ENCODE measurements around the gene PTPRN2.

Gene PTPRN2

DNA sequence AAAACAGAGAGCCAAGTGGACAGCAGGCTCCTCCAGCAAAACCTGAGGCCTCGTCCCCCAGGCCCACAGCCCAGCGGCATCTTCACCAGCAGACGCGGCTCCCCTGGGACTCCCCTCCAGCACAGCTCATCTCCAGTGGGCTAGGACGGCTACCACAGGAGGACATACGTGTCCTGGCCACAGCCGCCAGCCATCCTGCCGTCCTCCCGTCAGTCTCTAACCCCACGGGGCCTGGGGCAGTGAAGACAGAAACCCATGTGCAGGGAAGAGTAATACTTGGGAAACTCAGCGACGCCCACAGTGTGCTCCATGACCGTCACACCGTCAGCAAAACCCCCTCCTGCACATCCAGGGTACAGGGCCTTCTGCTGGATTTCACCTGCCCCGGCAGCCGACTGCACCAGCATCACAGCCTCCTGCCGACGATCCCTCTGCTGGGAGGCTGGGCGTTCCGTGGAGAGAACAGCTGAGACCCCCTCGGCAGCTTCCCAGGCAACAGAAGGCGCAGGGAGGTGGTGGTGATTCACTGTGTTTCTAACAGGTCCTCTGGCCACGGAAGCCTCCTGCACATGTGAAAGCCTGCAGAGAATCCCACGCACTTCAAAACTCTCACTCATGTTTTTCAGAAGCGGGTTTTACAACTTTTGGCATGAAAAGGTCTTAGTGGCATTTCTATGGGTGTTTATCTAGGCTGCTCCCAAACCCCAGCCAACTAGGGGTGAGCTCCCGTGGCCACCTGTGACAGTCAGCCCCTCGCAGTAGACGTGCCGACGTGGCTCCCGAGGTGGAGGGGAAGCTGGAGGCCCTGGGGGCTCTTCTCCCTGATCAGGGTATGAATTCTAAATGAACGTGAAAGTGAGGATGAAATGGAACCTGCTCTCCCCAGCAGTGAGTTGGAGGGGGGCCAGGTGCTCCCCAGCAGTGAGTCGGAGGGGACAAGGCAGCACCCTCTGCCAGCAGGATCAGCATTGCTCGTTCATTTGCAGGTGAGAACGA lies 513.5 kb downstream of the PTPRN2 start:
- DNase-seq: no peak

DNA sequence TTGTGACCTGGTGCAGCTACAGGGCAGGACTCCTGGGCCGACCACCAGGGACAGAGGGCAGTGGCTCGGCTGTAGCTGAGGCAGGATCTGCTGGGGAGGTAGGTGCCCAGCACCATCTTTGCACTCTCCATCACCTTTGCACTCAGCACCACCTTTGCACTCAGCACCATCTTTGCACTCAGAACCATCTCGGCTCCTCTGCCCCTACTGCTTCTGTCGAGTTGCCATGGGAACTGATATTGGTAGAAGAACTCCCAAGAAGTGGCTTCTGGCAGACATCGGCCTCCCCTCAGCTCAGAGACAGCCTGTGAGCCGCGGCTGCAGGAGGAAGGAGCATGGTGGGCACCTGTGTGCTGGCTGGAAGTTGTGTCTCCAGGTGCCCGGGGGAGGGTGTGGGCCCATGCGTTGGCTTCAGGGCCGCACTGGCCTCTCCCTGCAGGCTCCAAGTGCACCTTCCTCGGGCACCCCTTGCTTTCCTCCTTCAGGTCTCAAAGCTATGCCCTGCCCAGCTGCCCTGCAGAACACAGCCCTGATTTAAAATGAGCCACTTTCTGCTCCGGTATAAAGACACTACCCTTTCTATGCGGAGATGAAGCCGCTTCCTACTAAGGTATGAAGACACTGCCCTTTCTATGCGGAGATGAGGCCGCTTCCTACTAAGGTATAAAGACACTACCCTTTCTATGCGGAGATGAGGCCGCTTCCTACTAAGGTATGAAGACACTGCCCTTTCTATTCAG lies 514.5 kb downstream of the PTPRN2 start:
- DNase-seq: no peak

DNA sequence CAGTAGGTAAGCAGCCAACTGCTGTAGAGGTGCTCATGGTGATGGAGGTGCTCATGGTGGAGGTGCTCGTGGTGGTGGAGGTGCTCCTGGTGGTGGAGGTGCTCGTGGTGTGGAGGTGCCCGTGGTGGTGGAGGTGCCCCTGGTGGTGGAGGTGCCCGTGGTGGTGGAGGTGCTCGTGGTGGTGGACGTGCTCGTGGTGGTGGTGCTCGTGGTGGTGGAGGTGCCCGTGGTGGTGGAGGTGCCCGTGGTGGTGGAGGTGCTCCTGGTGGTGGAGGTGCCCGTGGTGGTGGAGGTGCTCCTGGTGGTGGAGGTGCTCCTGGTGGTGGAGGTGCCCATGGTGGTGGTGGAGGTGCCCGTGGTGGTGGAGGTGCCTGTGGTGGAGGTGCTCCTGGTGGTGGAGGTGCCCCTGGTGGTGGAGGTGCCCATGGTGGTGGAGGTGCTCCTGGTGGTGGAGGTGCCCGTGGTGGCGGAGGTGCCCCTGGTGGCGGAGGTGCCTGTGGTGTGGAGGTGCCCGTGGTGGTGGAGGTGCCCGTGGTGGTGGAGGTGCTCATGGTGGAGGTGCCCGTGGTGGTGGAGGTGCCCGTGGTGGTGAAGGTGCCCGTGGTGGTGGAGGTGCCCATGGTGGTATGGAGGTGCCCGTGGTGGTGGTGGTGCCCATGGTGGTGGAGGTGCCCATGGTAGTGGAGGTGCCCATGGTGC lies 517.3 kb downstream of the PTPRN2 start:
- DNase-seq: no peak

DNA sequence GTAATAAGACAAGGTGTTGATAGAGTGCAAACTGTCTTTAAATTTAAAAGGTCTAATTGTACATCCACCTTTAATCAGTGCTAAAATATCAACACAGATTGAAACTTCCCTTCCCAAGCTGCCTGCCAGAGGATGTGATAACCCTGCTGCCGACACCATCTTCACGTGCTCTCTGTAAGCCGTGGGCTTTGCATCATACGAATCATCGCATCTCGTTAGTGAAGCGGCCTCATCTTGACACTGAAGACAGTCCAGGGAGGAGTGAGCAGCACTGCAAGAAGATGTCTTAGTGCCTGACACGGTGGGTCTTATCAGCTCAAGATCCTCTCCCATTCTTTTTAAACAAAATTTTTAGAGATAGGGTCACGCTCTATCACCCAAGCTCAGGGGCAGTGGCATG lies 518.8 kb downstream of the PTPRN2 start:
- DNase-seq: no peak

DNA sequence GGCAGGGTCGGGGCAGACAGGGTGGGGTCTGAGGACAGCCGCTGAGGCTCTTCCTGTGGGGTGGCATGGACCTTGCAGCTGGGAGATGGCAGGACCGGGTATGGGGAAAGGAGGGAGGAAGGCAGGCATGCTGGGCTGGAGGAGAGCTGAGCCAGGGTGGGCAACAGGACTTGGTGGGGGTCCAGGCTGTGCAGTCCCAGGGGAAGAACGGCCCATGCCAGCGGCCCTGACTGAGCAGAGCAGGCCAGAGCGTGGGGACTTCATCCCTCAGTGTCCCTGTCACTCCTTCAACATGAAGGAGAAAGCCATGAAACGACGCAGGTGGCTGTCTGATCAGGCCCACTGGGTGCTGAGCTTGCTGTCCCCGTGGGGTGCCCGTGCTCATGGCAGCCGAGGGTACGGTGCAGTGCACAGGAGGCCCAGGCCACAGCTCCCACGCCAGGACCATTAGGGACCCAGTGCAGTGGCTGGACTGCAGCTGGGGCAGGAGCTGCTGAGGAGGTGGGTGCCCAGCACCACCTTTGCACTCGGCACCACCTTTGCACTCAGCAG lies 519.6 kb downstream of the PTPRN2 start:
- DNase-seq: no peak

DNA sequence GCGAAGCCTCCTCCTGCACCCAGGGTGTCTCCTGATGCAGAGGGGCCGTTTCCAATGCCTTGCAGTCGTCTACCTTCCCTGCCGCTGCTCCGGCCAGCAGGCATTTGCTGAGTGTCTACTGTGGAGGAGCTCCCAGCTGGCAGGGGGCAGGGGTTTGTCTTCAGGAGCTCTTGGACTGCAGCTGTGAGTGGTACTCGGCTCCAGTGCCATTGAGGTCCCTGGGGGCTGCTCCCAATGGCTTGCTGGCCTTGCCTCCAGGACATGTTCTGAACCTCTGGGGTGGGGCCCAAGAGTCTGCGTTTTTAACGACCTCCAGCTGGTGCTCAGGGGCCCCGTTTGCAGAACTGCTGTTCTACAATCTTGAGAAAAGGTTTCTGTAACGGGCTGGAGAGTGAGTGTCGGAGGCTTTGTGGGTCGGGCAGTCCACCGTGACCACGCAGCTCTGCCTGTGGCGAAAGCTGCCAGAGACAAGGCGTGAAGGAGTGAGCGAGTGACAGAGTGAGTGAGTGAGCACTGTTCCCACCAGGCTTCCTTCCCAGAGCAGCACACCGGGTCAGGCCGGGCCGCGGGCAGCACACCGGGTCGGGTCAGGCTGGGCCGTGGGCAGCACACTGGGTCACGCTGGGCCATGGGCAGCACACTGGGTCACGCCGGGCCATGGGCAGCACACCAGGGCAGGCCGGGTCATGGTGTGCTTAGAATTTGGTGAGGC lies 520.2 kb downstream of the PTPRN2 start:
- DNase-seq: no peak

DNA sequence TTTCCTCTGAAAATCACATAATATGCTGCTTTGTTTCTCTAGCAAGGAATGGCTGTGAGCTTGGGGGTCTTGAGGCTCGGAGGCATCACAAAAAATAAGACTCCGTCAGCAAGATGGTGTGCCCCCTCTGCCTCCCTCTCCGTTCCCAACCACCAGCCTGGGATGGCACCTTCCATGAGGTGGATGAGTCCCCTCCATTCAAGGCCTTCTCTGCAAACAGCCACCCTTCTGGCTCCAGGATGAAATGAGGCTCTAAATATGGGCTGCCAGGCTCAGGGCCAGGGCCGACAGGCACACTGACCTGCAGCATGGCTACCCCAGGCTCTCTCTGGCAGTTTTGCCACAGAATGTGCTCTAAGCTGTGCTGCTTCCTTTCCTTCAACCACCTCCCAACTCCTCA lies 521.5 kb downstream of the PTPRN2 start:
- no peak for DNase-seq

DNA sequence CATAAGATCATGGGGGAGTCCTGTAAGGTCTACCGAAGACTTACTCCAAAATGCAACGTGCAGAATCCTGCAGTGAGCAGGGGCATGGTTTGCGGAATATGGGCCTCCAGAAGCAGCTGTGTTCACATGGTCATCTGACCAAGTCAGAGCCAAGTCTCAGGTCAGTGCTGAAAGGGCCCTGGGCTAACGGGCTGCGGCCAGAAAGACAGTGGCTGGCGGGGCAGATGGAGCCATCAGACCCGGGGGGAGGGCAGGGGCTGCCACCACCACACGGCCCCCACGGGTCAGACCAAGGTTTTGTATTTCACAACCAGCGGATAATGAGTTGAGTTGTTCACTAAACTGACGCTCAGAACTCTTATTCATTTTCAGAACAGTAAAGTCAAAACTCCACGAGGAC lies 522.3 kb downstream of the PTPRN2 start:
- no peak for DNase-seq

DNA sequence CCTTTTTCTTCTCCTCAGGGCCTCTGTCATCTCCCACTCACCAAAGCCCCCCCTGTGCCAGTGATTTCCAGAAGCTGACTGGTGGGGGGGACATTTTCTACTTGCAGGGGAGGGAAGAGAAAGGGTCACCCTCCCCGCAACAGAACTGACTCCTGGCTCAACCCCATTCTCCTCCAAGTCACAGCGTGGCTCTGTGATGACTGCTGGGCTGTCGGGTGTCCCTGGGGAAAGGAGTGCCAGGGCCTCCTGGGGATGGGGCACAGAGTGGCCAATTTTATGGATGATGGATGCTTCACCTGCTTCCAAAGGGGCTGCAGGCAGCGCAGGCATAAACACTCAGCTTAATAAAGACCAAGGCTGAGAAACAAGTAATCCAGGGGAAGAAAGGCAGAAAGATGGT lies 523.0 kb downstream of the PTPRN2 start:
- DNase-seq: no peak

DNA sequence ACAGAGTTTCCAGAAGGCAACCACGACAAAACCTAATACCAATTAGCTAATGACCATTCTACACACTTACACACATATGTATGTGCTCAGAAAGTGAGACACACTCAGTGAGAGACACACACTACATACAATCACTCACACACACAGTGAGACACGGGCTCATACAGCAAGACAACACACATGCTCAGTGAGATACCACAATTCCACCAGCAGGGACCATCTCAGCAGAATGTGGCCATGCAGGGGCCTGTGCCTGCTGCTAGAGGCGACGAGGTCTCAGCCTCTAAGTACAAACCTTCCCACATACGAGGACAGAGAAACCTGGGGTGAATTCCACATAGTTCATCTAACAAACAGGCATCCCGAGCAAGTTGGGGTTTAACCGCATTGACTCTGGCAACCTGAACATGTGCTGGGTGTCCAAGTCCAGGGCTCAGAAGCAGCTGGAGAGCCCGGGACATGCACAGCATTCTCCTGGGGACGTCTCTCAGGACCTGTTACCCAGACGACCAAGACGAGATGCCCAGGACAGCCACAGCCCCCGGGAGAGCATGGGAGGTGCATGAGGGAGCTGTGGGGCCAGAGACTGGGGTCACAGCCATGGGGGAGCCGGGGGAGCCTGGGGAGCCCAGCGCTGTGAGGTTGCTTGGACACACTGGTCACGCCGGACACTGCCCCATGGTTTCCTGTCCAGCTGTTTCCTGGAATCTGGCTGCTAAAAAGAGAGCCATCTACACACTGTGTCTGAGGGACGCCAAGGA lies 523.6 kb downstream of the PTPRN2 start:
- DNase-seq: no peak

DNA sequence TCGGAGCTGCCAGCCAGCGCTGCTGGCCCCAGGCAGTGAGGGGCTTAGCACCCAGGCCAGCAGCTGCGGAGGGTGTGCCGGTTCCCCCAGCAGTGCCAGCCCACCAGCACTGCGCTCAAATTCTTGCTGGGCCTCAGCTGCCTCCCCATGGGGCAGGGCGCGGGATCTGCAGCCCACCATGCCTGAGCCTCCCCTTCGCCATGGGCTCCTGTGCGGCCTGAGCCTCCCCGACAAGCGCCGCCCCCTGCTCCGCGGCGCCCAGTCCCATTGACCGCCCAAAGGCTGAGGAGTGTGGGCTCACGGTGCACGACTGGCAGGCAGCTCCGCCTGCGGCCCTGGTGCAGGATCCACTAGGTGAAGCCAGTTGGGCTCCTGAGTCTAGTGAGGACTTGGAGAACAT lies 525.0 kb downstream of the PTPRN2 start:
- no peak for DNase-seq

DNA sequence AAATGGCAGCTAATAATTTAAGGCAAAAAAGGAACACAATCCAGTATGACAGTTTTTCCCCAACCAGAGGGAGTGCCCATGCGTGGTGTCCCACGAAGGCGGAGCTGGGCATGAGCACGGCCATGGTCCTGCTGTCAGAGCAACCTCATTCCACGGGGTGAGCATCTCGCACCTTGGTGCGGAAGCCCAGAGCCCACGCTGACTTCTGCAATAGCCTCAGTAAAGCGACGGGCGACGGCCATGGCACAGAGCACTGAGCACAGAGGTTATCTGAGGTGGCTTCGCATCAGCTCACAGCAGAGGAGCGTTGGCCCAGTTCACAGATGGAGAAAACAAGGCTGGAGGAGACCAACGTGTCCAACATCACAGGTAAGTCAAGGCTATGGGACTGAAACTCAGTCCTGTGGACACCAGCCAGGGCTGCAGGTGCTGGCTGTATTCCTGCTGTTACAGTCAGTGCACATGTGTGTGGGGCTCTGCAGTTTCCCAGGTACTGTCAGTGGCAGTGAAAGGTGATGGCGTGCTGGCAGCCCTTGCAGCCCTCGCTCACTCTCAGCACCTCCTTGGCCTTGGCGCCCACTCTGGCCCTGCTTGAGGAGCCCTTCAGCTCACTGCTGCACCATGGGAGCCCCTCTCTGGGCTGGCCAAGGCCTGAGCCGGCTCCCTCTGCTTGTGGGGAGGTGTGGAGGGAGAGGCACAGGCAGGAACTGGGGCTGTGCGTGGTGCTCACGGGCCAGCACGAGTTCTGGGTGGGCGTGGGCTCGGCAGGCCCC lies 525.6 kb downstream of the PTPRN2 start:
- DNase-seq: no peak

DNA sequence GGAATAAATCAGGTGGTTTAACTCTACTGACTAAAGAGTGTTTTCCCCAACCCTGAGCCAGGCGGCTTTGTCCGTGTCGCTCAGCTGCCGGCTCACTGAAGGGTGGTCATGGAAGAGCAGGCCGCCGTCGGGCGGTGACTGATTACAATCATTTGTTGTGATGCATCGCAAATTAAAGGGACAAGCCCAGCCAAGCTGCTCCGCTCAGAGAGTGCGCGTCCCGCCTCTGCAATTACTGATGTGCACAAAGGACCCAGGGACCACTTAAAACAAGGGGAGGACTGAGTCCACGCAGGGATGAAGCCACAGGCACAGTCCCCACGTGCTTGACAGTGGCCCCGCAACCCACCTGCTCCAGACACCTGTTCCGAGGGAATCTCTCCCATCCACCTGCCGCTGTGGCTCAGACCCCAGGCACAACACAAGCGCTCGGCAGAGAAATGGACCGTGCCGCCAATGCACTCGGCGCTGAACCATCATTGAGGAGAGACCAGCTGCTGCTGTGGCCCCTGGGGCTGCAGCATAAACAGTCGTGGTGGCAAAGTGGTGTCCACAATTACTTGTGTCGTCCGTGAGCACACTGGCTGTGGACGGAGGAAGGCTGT lies 526.5 kb downstream of the PTPRN2 start:
- DNase-seq: no peak

DNA sequence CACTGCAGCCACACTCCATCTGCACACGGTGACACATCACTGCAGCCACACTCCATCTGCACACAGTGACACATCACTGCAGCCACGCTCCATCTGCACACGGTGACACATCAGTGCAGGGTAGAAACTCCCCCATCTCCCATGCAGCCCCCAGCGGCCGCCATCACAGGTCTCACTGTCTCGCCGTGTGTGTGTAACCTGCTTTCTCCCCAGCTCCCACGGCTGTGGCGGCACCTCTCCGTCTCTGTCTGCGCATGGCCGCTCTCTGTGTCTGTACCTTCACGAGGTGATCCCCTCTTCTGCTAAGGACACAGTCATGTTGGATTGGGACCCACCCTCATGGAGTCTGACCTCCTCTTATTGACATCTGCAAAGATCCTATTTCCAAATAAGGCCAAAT lies 527.4 kb downstream of the PTPRN2 start:
- DNase-seq: no peak

DNA sequence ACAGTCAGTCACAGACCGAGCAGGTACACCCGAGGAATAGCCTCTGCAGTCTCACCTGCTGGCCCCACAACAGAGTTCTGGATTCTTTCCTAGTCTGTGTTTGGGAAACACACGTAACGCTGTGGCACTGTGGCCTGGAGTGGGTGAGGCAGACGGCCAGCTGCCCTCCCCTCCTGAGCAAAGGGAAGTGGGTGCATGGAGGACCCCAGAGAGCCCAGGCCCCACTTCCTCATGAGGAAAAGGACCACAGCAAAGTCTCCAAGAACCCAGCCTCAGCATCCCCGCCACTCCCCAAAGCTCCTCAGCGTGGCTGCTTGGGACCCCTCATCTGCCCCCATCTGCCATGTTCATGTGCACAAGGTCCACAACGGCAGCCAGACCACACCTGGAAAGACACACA lies 530.2 kb downstream of the PTPRN2 start:
- no peak for DNase-seq

DNA sequence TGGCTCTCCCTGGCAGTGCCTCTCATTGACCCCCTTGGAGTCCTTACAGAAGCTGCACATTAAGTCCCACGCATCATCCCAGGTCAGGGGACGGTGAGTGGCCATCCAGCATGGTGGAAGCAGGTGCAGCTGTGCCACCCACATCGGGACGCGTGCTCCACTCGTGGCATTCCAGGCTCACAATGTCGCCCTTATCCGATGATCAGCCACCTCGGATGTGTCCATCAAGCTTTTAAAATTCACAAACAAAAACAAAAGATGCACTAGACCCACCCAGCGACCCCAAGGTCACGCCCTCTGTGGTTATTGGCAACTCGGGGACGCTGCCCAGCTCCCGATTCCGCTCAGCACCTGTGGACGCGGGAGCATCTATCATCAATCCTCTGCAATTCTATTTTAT lies 530.9 kb downstream of the PTPRN2 start:
- DNase-seq: no peak

DNA sequence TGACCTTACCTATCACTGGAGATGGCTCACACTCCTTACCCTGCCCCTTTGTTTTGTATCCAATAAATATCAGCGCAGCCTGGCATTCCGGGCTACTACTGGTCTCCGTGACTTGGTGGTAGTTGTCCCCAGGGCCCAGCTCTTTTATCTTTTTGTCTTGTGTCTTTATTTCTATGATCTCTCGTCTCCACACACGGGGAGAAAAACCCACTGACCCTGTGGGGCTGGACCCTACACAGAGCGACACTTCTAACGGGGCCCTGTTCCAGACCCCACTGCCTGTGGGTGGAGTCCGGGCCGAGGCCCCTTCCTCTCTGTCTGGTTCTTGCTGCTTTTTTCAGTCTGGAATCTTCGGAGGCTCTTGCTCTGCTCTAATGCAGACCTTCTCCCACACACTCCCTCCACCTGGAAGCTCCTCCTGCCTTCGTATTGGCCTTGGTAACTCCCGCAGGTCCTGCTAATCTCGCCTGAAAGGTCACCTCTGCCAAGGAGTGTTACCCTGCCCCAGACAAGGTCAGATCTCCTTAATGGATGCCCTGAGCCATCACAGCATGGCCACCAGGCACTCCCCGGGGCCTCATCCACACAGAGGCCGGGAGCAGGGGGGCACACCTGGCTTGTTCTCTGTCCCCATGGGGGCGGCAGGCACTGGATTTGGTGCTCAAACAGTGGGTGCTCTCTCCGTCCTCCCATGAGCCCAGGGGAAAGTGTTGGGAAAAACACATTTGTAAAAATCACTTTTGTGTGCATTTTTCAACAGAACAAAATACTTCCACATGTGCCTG lies 531.7 kb downstream of the PTPRN2 start:
- DNase-seq: no peak

DNA sequence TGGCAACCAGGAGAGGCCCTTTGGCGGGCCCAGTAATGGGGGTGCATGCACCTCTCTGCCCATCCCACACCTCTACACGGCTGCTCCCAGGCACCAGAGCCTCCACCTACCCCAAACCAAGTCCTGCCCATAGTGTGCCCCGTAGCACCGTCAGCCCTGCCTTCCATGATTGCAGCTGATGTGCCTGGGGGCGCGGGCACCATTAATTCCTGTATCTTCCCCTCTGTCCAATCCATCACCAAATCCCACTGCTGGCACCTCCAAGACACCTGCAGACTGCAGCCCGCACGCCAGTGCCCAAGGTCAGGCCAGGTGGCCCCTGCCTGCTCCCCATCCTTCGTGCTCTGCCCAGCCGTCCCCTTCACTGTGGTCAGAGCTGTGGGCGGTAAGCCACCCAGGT lies 533.0 kb downstream of the PTPRN2 start:
- no peak for DNase-seq

DNA sequence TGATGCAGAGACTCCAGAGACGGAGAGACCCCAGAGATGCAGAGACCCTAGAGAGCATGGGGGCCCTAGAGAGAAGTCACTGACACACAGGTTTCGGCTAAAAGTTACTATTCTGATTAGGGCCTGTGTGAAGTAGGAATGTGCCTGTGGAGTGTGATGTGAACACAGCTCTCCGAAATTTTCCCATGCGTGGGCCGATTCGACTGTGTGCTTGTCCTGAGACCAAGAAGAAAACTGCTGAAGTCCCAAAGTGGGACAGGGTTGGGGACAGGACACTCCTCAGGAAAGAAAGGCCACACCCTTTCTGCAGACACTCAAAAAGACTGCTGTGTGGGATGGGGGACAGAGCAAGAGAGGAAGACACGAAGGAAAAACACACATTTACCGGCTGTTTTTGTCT lies 533.5 kb downstream of the PTPRN2 start:
- DNase-seq: no peak
